Measurements from ENCODE around the gene GCSH.
"Not testable (repeated sequence)": the region's sequence is repeated elsewhere in the genome, so short reads cannot be mapped to it uniquely, and the experiment has no call there.

GCSH gene

GRCh38 chr16:81117436-81117835 is 21.2 kb upstream of the GCSH start:
- H3K4me3 ChIP-seq (ENCODE audit: low read length), result no peak overlapping the region
- no peak for TF ChIP-seq CTCF (conservative IDR thresholded peaks at IDR 0.05; ENCODE audit: low read depth, low read length)
- DNase-seq (ENCODE audit: low read depth), result no peak

- H3K4me3 ChIP-seq (ENCODE audit: low read length), result no peak overlapping the region
- TF ChIP-seq CTCF (conservative IDR thresholded peaks at IDR 0.05; ENCODE audit: low read depth, low read length), result no peak
- no peak for DNase-seq (ENCODE audit: low read depth)
Measured at GRCh38 chr16:81116285-81116684, 20.1 kb upstream of the GCSH start.

- no peak overlapping the region for H3K4me3 ChIP-seq (ENCODE audit: low read length)
- TF ChIP-seq CTCF (conservative IDR thresholded peaks at IDR 0.05; ENCODE audit: low read depth, low read length), result no peak
- no peak for DNase-seq (ENCODE audit: low read depth)
Measured at GRCh38 chr16:81112453-81112852, 16.3 kb upstream of the GCSH start.

GRCh38 chr16:81109274-81109673 is 13.1 kb upstream of the GCSH start:
- not testable (repeated sequence) for DNase-seq (ENCODE audit: low read depth); H3K4me3 ChIP-seq (ENCODE audit: low read length)

- TF ChIP-seq CTCF (conservative IDR thresholded peaks at IDR 0.05; ENCODE audit: low read depth, low read length), result no peak
- H3K4me3 ChIP-seq (ENCODE audit: low read length), result no peak overlapping the region
- DNase-seq (ENCODE audit: low read depth), result no peak
Measured at GRCh38 chr16:81107511-81107910, 11.3 kb upstream of the GCSH start.

GRCh38 chr16:81106826-81107503 is 10.8 kb upstream of the GCSH start:
- no peak for TF ChIP-seq CTCF (conservative IDR thresholded peaks at IDR 0.05; ENCODE audit: low read depth, low read length)
- no peak overlapping the region for H3K4me3 ChIP-seq (ENCODE audit: low read length)
- DNase-seq (ENCODE audit: low read depth), result no peak

GRCh38 chr16:81105946-81106345 is 9.8 kb upstream of the GCSH start:
- TF ChIP-seq CTCF (conservative IDR thresholded peaks at IDR 0.05; ENCODE audit: low read depth, low read length), result no peak
- no peak for DNase-seq (ENCODE audit: low read depth)
- no peak overlapping the region for H3K4me3 ChIP-seq (ENCODE audit: low read length)

Measured in retinal pigment epithelial cell (primary cell).